Activated naive CD4-positive, alpha-beta T cell treated with anti-CD3 and anti-CD28 coated beads, Interleukin-2, amount 50 U/mL, for 24 hours (primary cell): ENCODE measurements around the gene CDH23.

ENCODE experiments used
- H3K27ac Mint-ChIP-seq: one replicate; pipeline ENCODE4 v1.8.0; 2021; ENCODE audit warnings: mild to moderate bottlenecking, mixed read lengths
- H3K27me3 Mint-ChIP-seq: one replicate; pipeline ENCODE4 v1.8.0; 2021; ENCODE audit warnings: mixed read lengths
- H3K36me3 Mint-ChIP-seq: one replicate; pipeline ENCODE4 v1.8.0; 2021; ENCODE audit warnings: mixed read lengths
- H3K4me1 Mint-ChIP-seq: one replicate; pipeline ENCODE4 v1.8.0; 2021; ENCODE audit warnings: mixed read lengths
- H3K4me3 Mint-ChIP-seq: one replicate; pipeline ENCODE4 v1.8.0; 2021; ENCODE audit warnings: mild to moderate bottlenecking, mixed read lengths
- H3K9me3 Mint-ChIP-seq: one replicate; pipeline ENCODE4 v1.8.0; 2021; ENCODE audit warnings: mixed read lengths

CDH23 gene

DNA sequence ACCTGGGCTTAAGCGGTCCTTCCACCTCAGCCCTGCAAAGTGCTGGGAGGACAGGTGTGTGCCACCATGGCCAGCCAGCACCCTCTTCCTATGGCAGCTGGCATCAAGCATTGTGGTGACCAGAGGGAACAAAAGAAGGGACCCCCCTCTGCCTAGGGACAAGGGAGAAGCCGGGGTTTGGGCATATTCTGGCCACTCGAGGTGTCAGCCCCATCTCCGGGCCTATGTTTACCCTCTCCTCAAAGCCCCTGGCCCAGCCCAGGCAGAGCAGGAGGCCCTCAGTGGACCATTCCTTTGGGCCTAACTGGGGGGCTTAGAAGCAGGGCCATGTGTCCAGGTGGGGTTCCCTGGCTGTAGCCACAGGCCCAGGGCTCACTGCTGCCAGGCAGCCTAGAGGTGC is 352.7 kb downstream of the CDH23 start:
- H3K27me3 Mint-ChIP-seq = no peaks in the 10 kb centered on the region
- H3K9me3 Mint-ChIP-seq = no peaks in the 10 kb centered on the region
- peak overlapping the region; percentile 55 for H3K4me3 Mint-ChIP-seq
- H3K27ac Mint-ChIP-seq = peak overlapping the region; percentile 94
- peaks cover 94% of the 10 kb centered on the region for H3K4me1 Mint-ChIP-seq
- H3K36me3 Mint-ChIP-seq = peaks cover 23% of the 10 kb centered on the region

DNA sequence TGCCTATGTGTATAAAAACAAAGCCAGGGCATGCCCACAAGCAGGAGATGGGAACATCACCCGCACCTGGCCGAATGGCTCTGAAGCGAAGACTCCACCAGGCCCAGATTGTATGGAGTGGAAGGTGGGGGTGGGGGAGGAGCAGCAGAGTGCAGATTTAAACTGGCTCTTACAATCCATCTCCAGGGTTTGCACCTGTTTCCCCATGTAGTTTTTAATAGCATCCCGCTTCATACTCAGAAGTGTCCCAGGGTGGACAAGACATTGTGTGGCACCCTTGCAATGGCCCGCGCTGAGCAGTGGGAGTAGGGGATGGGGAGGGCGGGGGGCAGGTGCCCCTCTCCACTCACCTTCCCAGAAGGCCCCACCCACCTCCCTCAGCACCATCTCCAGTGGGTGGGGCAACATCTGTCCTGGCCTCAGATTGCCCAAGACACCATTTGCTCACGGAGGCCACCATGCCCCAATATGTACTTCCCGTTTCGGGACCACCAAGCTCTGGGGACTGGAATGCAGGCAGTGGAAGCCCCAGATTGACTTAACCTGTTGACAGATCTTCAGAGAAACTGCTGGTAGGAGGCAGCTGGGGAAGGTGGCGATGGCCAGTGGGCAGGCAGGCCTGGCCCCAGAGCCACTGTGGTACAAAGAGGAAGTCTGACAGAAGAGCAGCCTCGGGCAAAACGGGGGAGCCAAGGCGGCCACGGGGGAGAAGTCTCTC is 353.6 kb downstream of the CDH23 start:
- Mint-ChIP-seq H3K4me1 (peaks cover 94% of the 10 kb centered on the region), H3K27ac (peak overlapping the region; percentile 93), H3K27me3 (no peaks in the 10 kb centered on the region), H3K36me3 (peaks cover 23% of the 10 kb centered on the region), H3K9me3 (no peaks in the 10 kb centered on the region), H3K4me3 (peak overlapping the region; percentile 70)

DNA sequence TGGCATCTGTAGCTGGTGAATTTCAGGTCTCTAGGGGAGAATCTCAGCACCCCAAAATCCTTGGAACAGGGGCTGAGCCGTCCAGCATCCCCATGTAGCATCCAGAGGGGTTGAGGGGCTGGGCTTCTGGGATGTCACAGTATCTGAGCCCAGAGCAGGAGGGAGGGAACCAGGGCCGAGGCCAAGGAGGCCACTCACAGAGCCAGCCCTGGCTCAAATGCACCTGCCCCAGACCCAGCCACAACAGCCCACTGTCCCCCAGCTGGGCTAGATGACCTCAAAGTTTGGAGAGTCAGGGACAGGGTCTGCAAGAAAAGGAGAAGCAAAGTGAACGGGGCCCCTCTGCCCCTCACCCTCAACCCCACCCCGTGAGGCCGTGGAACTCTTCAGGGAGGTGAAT is 354.3 kb downstream of the CDH23 start:
- Mint-ChIP-seq H3K27ac (peak overlapping the region; percentile 93), H3K9me3 (no peaks in the 10 kb centered on the region), H3K4me3 (peak overlapping the region; percentile 70), H3K27me3 (no peaks in the 10 kb centered on the region), H3K4me1 (peaks cover 93% of the 10 kb centered on the region), H3K36me3 (peaks cover 23% of the 10 kb centered on the region)

DNA sequence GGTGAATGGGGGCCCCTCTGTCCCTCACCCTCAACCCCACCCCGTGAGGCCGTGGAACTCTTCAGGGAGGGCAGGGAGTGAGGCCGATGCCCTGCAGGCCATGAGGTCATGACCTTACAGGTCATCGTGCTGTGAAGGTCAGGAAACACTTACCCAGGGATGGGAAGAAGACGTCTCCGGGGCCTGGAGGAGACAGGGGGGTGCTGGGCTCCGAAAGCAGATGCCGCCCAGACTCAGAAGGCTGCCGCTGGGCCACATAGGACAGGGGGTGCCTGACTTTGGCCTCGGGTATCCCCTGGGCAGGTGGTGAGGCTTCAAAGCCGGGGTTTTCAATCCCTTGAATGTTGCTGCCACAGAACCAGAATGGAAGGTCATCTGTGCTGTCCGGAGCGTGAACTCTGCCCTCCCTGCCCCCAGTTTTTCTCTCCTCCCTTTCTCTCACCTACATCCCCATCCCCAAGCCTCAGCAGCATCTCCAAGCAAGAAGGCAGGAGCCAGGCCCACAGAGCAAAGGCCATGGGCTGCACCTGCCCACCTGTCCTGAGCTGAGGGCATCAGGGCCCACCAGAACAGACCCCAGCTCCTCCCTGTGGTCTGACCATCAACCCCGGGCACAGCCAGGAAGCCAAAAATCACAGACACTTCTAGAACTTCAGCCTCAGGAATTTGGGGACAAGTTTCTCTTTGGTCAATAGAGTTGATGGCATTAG is 354.9 kb downstream of the CDH23 start:
- no peaks in the 10 kb centered on the region for H3K27me3 Mint-ChIP-seq

DNA sequence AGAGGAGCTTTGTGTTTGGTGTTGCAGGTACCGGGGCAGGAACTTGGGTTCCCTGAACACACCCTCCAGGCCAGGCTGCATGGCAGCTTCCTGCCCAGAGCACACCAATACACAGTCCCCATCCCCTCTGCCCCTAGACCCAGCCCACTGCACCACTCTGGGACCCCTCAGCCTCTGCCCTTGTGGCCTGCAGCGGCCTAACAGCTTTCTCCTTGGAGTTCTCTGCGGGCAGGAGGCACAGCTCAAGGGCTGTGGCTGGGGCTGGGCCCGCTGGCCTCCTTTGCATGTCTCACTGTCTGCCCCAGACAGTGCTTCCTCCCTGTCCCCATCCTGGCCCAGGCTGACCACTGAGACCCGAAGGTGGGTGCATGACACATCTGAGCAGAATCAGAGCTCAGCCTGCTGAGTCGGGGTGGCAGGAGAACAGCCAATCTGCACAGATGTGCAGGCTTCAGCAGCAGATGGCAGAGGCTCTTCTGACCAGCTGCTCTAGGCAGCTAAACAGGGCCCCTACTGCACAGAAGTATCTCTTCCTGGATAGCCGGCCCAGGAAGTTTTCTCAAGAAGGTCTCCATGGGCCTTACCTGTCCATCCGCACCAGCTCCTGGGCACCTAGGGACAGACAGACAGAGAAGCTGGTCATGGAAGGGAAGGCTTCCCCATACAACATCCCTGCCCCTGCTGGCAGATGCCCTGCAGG is 355.8 kb downstream of the CDH23 start:
- Mint-ChIP-seq H3K4me3 (peak overlapping the region; percentile 45), H3K4me1 (peaks cover 93% of the 10 kb centered on the region), H3K27me3 (no peaks in the 10 kb centered on the region), H3K36me3 (peaks cover 29% of the 10 kb centered on the region), H3K9me3 (no peaks in the 10 kb centered on the region), H3K27ac (peak overlapping the region; percentile 91)

More for the DNA sequence above, 354.9 kb downstream of the CDH23 start:
- peaks cover 93% of the 10 kb centered on the region for H3K4me1 Mint-ChIP-seq
- peak overlapping the region; percentile 91 for H3K27ac Mint-ChIP-seq
- H3K9me3 Mint-ChIP-seq = no peaks in the 10 kb centered on the region
- H3K36me3 Mint-ChIP-seq = peaks cover 29% of the 10 kb centered on the region
- peak overlapping the region; percentile 45 for H3K4me3 Mint-ChIP-seq

DNA sequence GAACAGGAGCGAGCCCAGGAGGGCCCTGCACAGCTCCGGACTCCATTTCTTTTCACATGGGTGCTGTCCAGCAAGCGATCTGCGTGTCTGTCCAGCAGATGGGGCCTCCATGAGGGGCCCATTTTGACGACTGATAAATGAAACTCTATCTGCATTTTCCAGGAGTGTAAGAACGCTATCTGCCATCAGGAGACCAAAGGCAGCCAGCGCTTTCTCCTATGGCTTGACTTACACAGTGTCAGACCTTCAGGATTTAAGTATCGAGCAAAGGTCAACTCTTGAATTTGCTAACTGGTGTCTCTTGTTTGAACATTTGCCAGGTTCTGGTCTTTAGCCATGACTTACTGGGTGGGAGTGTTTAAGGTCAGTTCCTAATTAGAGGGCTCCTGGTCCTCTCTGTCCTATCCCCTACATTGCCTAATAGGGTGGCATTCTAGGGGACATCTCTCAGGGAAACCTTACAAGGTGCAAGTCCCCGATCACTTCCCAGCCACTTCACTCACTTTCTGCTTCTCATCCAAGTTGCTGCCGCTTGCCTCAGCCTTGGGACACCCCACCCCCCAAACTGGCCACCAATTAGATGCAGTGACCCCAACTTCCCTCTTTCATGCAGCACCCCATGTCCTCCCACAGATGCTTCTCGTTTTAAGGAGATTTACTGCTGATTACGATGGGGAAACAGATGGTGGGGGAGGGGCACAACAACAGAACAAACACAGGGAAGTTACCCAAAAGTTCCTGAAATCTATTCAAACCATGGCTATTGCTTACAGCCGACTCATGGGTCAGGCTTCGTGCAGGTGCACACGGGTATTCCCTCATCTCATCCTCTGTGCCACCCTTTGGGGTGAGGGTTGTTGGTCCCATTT is 356.6 kb downstream of the CDH23 start:
- Mint-ChIP-seq H3K4me3 (peak overlapping the region; percentile 37), H3K9me3 (no peaks in the 10 kb centered on the region), H3K36me3 (peaks cover 31% of the 10 kb centered on the region), H3K4me1 (peaks cover 93% of the 10 kb centered on the region), H3K27ac (peak overlapping the region; percentile 91), H3K27me3 (no peaks in the 10 kb centered on the region)

DNA sequence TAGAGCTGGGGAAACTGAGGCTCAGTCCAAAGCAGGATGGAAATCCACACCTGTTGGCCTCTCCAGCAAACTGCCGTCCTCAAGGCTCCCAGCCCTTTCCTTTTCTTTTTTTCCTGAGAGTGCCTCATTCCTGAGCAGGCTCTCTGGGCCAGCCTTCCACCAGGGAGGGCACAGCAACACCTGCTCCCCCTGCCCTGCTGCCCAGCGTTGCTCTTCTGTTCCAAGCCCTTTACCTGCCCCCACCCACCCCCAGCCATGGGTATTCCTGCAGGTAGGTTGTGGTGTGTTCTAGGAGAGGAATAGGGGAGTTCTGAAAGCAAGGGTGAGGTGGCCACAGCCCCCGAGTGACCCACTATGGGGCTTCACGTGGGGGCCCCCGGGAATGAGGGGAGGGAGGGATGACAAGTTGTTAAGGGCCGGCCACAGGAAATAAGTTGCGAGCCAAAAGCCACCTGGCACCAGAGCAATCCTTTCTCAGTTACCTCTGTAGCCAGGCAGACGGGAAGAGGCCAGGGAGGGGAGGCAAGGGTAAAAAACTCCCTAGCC is 357.3 kb downstream of the CDH23 start:
- Mint-ChIP-seq H3K27me3 (no peaks in the 10 kb centered on the region), H3K4me3 (peak overlapping the region; percentile 37), H3K9me3 (no peaks in the 10 kb centered on the region), H3K4me1 (peaks cover 92% of the 10 kb centered on the region), H3K27ac (peak overlapping the region; percentile 91), H3K36me3 (peaks cover 30% of the 10 kb centered on the region)

DNA sequence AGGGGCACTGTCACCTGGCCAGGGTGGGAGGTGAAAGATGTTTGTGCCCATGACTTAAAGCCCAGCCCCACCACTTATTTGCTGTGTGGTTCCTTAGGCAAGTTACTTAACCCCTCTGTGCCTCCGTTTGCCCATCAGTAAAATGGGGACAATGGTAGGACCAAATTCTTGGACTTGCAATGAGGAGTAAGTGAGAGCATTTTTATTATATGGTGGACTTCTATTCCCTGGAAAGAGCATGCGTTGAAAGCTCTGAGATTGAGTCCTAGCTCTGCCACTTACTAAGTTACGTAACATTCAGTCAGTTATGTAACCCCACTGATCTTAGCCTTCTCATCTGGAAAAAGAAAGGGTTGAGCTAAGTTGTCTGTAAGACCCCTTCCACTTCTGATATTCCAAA is 357.8 kb downstream of the CDH23 start:
- Mint-ChIP-seq H3K27me3 (no peaks in the 10 kb centered on the region), H3K4me1 (peaks cover 91% of the 10 kb centered on the region), H3K36me3 (peaks cover 28% of the 10 kb centered on the region), H3K9me3 (no peaks in the 10 kb centered on the region), H3K27ac (peak overlapping the region; percentile 91), H3K4me3 (no peak overlapping the region)

DNA sequence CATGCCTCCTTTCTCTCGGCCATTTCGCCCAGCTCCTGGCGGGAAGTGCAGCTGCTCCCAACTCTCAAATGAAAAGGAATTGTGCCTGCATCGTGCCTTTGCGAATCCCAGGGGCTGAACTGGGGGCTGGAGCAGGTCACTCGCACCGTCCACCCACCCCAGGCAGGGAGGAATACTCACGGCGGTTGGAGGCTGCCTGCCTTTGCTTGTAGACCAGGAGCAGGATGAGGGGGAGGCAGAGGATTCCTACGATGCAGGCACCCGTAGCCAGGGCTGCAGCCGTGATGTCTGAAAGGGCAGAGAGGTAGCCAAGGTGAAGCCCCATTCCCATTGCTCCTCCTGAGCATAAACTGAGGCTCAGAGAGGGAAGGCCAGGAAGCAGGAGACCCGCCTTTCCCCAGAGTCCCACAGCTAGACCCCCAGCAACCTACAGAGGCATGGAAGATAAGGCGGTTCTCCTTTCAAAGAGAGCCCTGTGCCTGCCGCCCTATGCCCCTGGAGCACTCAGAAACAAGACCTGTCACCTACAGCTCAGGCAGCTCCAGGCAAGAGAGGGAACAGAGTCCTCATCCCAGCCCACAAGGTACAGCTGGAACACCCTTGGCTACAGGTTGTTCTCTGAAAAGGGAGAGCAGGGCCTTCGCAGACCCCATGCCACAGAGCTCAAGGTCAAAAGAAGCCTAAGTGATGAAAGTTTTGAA is 358.6 kb downstream of the CDH23 start:
- peaks cover 26% of the 10 kb centered on the region for H3K36me3 Mint-ChIP-seq
- H3K4me3 Mint-ChIP-seq = no peak overlapping the region
- H3K27me3 Mint-ChIP-seq = no peaks in the 10 kb centered on the region
- no peaks in the 10 kb centered on the region for H3K9me3 Mint-ChIP-seq
- H3K27ac Mint-ChIP-seq = peak overlapping the region; percentile 91
- H3K4me1 Mint-ChIP-seq = peaks cover 89% of the 10 kb centered on the region

DNA sequence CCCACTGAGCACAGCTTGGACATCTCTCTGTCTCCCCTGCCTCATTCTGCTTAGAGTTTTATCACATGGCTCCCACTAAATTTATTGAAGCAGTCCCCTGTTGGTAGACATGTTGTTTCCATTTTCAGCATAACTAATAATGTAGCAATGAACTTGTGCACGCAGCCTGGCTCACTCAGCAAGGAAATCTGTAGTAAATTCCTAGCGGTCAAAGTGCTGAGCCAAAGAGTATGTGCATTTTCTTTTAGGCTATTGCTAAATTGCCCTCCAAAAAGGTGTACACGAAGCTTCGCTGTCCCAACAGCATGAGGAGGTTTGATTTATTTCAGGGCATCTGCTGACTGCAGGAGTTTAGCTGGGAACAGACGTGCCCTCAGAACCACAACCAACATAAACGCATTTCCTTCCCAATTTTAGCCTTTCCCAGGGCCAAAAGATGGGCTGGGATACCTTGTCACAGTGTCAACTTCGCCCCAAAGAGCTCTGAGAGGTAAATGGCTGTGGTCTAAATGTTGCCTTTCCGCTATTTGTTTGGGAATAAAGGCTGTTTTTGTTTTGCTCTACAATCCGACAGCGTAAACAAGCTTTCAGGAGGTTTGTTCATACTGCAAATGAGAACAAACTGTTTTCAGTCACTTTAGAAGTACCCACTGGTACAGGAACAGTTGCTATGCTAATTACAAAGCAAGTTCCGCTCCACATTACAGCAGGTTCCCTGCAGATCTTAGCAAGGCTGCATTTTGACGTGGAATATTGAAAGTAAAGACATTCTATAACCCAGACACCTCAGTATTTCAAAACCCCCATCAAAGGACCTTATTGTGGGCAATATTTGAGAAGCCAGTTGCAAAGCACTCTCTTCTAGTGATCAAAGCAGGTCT is 359.8 kb downstream of the CDH23 start:
- Mint-ChIP-seq H3K4me3 (peak overlapping the region; percentile 77), H3K27me3 (no peaks in the 10 kb centered on the region), H3K36me3 (peaks cover 29% of the 10 kb centered on the region), H3K9me3 (no peaks in the 10 kb centered on the region), H3K4me1 (peaks cover 93% of the 10 kb centered on the region), H3K27ac (peak overlapping the region; percentile 91)

DNA sequence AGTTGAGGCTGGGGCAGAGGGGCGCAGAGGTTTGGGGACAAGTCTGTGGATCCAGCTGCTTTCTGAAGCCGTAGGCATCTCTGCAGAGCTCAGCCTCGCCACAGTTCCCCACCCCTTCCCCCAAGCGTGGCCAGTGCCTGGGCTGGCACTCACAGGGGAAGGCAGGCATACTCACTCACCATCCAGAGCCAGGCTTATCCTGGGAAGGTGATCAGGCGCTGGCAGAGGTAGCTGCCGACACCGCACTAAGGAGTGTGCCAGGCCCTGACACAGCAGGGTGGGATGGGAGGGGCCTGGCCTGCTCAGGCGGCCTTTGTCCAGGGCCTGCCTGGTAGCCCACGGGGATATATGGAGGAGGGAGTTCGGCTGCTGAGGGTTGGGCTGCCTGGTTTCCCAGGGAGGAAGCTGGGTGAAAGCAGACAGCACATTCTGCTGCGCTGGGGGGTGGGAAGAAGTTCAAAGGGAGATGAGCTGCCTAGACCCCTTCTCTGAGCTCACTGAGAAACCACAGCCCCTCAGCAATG is 360.7 kb downstream of the CDH23 start:
- peak overlapping the region; percentile 77 for H3K4me3 Mint-ChIP-seq
- H3K9me3 Mint-ChIP-seq = no peaks in the 10 kb centered on the region
- H3K4me1 Mint-ChIP-seq = peaks cover 93% of the 10 kb centered on the region
- peaks cover 25% of the 10 kb centered on the region for H3K36me3 Mint-ChIP-seq
- peak overlapping the region; percentile 91 for H3K27ac Mint-ChIP-seq
- H3K27me3 Mint-ChIP-seq = no peaks in the 10 kb centered on the region

DNA sequence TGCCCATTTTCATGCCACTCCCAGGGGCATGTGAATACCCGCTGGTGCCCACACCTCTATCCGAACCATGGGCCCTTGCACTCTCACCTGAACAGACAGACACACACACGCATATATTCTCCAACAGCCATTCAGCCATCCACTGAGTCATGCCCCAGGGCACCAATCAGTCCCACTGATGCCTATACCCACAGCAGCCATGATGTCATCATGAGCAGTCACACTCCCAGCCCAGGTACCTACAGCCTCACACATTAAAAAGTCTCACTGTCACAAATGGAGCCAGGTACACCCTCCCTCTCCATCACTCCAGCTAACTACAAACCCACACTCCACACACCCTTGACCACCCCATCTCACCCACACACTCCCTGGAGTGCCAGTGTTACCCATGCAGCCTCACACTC is 364.4 kb downstream of the CDH23 start:
- H3K36me3 Mint-ChIP-seq = peaks cover 22% of the 10 kb centered on the region
- peak overlapping the region; percentile 96 for H3K27ac Mint-ChIP-seq
- no peaks in the 10 kb centered on the region for H3K27me3 Mint-ChIP-seq
- peaks cover 92% of the 10 kb centered on the region for H3K4me1 Mint-ChIP-seq
- peak overlapping the region; percentile 73 for H3K4me3 Mint-ChIP-seq
- no peaks in the 10 kb centered on the region for H3K9me3 Mint-ChIP-seq

DNA sequence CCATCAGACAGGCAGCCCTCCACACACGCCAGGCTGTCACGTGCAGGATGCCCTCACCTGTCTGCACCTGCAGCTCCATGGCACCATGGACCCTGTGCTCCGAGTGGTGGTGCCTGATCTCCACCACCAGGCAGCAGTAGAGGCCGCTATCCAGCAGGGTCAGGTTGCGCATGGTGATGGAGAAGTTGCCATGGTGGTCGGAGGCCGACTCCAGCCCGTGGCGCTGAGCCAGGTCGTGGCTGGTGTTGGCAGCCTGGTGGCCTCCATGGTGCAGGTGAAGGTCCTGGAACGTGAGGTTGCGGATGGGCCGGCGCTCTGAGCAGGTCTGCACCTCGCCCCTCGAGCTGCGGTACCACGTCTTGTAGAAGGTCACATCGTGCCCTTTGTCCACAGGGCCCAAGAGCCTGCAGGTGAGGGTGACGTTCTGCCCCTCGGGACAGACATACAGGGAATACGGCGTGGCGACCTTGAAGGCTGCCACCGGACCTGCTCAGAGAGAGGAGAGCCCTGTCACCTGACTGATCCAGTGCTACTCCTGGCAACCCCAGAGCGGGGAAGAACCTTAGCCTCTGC is 364.9 kb downstream of the CDH23 start:
- no peaks in the 10 kb centered on the region for H3K9me3 Mint-ChIP-seq
- no peaks in the 10 kb centered on the region for H3K27me3 Mint-ChIP-seq
- H3K4me1 Mint-ChIP-seq = peaks cover 92% of the 10 kb centered on the region
- H3K27ac Mint-ChIP-seq = peak overlapping the region; percentile 96
- H3K36me3 Mint-ChIP-seq = peaks cover 19% of the 10 kb centered on the region
- peak overlapping the region; percentile 73 for H3K4me3 Mint-ChIP-seq
